ENCODE measurements around the gene HSPG2. TPM values are rescaled to one million over a fixed set of nuclear protein-coding genes. Genes with fewer than 3 reads are reported as not detected.

The HSPG2 gene
- total RNA-seq, 4 donors from 2014 or later: 75.7 to 239 (median 96.8) TPM

- Histone ChIP-seq H3K9me3 (no peaks in the 10 kb centered on the region), H3K4me1 (peaks cover 17 to 29% of the 10 kb centered on the region in 2 donors), H3K27ac (peak overlapping the region in 2 of 3 donors; percentile 32 to 76), H3K4me3 (replicated peaks in 1 of 3) (no peak overlapping the region), H3K27me3 (no peaks in the 10 kb centered on the region), H3K36me3 (no peaks in the 10 kb centered on the region)
- no peak for DNase-seq
- TF ChIP-seq, protein P1, sequence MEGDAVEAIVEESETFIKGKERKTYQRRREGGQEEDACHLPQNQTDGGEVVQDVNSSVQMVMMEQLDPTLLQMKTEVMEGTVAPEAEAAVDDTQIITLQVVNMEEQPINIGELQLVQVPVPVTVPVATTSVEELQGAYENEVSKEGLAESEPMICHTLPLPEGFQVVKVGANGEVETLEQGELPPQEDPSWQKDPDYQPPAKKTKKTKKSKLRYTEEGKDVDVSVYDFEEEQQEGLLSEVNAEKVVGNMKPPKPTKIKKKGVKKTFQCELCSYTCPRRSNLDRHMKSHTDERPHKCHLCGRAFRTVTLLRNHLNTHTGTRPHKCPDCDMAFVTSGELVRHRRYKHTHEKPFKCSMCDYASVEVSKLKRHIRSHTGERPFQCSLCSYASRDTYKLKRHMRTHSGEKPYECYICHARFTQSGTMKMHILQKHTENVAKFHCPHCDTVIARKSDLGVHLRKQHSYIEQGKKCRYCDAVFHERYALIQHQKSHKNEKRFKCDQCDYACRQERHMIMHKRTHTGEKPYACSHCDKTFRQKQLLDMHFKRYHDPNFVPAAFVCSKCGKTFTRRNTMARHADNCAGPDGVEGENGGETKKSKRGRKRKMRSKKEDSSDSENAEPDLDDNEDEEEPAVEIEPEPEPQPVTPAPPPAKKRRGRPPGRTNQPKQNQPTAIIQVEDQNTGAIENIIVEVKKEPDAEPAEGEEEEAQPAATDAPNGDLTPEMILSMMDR (IDR thresholded peaks at IDR 0.05): no peak
- TF ChIP-seq POLR2A (IDR thresholded peaks at IDR 0.05): no peak
- 66 to 92% methylated on average over 11 to 15 of the region's 16 CpGs for WGBS, 2 donors
- intact Hi-C loops (cut with DNase I): loop anchor here (10.0 kb wide), 1 partner anchor 290 kb away; the partner anchor contains the start of gene RAP1GAP
Measured at GRCh38 chr1:21955058-21955457, 17.9 kb upstream of the HSPG2 start.

- WGBS, 2 donors: 86 to 89% methylated on average over 6 of the region's 6 CpGs
- no peaks in the 10 kb centered on the region for H3K27me3 ChIP-seq
- no peak for TF ChIP-seq POLR2A (IDR thresholded peaks at IDR 0.05)
- TF ChIP-seq, protein P1 (IDR thresholded peaks at IDR 0.05): no peak
- no peak overlapping the region for H3K4me3 ChIP-seq (replicated peaks in 1 of 3)
- H3K9me3 ChIP-seq: no peaks in the 10 kb centered on the region
- intact Hi-C loops (cut with DNase I): loop anchor here (5.0 to 10.0 kb wide), 2 partner anchors 41 to 288 kb away; partner anchors contain the start of gene RAP1GAP
- no peaks in the 10 kb centered on the region for H3K36me3 ChIP-seq
- H3K27ac ChIP-seq: no peak overlapping the region
- DNase-seq: no peak
- H3K4me1 ChIP-seq: peaks cover 17 to 26% of the 10 kb centered on the region in 2 donors
Measured at GRCh38 chr1:21952786-21953520, 15.8 kb upstream of the HSPG2 start.

DNA sequence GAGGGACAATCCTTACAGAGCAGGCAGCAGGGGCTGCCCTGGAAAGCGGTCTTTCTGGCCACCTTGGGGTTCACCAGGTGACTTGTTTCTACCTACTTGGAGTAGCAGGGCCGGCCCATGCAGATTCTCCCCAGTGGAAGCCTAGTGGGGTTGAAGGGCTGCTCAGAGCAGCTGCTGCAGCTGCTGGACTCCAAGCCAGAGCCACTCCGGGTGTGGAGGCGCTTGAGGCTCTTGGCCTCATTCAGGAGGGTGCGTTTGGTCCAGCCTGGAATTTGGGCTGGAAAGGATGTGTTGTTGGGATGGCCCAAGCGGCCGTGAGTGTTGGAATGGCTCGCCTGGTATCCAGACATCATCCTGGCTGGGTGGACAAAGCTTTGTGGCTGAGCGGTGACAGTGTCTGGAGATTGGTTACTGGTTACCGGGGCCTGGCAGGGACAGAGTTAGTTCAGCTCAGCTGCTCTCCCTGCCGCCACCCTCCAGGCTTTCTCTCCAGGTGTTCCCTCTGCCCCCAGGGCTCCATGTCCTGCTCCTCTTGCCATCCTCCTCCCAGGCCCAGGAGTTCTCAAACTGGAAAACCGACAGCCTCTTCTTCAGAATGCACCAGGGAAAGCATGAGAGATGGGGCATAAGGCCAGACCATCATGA lies 14.2 kb upstream of the HSPG2 start:
- Histone ChIP-seq H3K27me3 (no peaks in the 10 kb centered on the region), H3K4me3 (replicated peaks in 1 of 3) (no peak overlapping the region), H3K36me3 (no peaks in the 10 kb centered on the region), H3K27ac (no peak overlapping the region), H3K9me3 (no peaks in the 10 kb centered on the region), H3K4me1 (peaks cover 3 to 10% of the 10 kb centered on the region in 2 donors)
- no peak for DNase-seq
- intact Hi-C loops (cut with DNase I): loop anchor here (5.0 to 10.0 kb wide), 2 partner anchors 39 to 287 kb away; partner anchors contain the start of gene RAP1GAP
- 87 to 88% methylated on average over 10 to 12 of the region's 12 CpGs for WGBS, 2 donors
- TF ChIP-seq POLR2A (IDR thresholded peaks at IDR 0.05): no peak
- TF ChIP-seq, protein P1 (IDR thresholded peaks at IDR 0.05): no peak

DNA sequence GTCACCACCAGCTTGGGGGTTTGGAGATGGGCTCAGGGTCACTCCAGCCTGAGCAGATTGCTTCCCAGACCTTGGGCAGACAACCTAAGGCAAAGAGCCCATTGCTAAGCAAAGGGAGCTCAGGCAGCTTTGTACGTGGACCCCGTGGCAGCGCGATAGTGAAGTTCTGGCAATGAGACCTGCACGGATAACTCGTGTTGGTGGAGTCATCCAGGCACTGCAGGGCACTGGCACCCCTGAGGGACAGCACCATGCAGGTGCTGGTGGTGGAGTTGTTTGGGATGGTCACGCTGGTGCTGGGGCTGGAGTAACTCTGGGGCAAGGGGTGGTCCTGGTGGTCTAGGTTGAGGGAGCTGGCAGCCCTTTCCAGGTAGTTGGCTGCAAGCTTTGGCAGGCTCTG lies 13.6 kb upstream of the HSPG2 start:
- 93 to 98% methylated on average over 5 to 7 of the region's 7 CpGs for WGBS, 2 donors
- Histone ChIP-seq H3K4me1 (peaks cover 0 to 4% of the 10 kb centered on the region in 2 donors), H3K27ac (no peak overlapping the region), H3K9me3 (no peaks in the 10 kb centered on the region), H3K4me3 (replicated peaks in 1 of 3) (no peak overlapping the region), H3K36me3 (no peaks in the 10 kb centered on the region), H3K27me3 (no peaks in the 10 kb centered on the region)
- intact Hi-C loops (cut with DNase I): loop anchor here (5.0 to 10.0 kb wide), 2 partner anchors 38 to 286 kb away; partner anchors contain the start of gene RAP1GAP
- no peak for DNase-seq
- TF ChIP-seq POLR2A (IDR thresholded peaks at IDR 0.05): no peak

GRCh38 chr1:21946836-21947587 lies 9.9 kb upstream of the HSPG2 start:
- DNase-seq: peak in 1 of 2 donors; percentile 28
- WGBS, 2 donors: 64 to 93% methylated on average over 4 to 9 of the region's 11 CpGs
- no peaks in the 10 kb centered on the region for H3K27me3 ChIP-seq
- H3K4me1 ChIP-seq: no peaks in the 10 kb centered on the region
- intact Hi-C loops (cut with DNase I): no loop called here
- H3K36me3 ChIP-seq: no peaks in the 10 kb centered on the region
- H3K27ac ChIP-seq: no peak overlapping the region
- TF ChIP-seq POLR2A (IDR thresholded peaks at IDR 0.05): no peak
- TF ChIP-seq, protein P1 (IDR thresholded peaks at IDR 0.05): no peak
- no peaks in the 10 kb centered on the region for H3K9me3 ChIP-seq
- H3K4me3 ChIP-seq (replicated peaks in 1 of 3): no peak overlapping the region

All from thyroid gland (tissue), 4 donors.